Activated CD4-positive, alpha-beta T cell treated with anti-CD3 and anti-CD28 coated beads, Interleukin-2, amount 50 U/mL, for 48 hours (primary cell): Measurements from ENCODE around the gene COQ8B.
A peak's percentile ranks its signal among the peaks of the same experiment; 100 is the strongest.
"Not testable (repeated sequence)": the region's sequence is repeated elsewhere in the genome, so short reads cannot be mapped to it uniquely, and the experiment has no call there.

Experiments used
- DNase-seq, 2 experiments: peaks; one replicate each; pipeline ENCODE4 v3.0.0-alpha.2; 2020

COQ8B gene

GRCh38 chr19:40663695-40664692 is 52.7 kb downstream of the COQ8B start:
- DNase-seq = peak in 1 of 2 experiments; percentile 18

GRCh38 chr19:40662925-40663694 is 53.6 kb downstream of the COQ8B start:
- DNase-seq = peak; percentile 94

- DNase-seq = no peak
These were observed 55.1 kb downstream of the COQ8B start for GRCh38 chr19:40661616-40662015.

- DNase-seq = no peak
These were observed 57.1 kb downstream of the COQ8B start for GRCh38 chr19:40659566-40659965.

GRCh38 chr19:40659116-40659515 is 57.6 kb downstream of the COQ8B start:
- DNase-seq = no peak

- DNase-seq = no peak
These were observed 58.7 kb downstream of the COQ8B start for GRCh38 chr19:40658031-40658430.

- DNase-seq = not testable (repeated sequence)
These were observed 61.0 kb downstream of the COQ8B start for GRCh38 chr19:40655684-40656083.

- not testable (repeated sequence) for DNase-seq
These were observed 64.4 kb downstream of the COQ8B start for GRCh38 chr19:40652303-40652702.

GRCh38 chr19:40650749-40651305 is 65.9 kb downstream of the COQ8B start:
- no peak for DNase-seq

- DNase-seq = not testable (repeated sequence)
These were observed 66.6 kb downstream of the COQ8B start for GRCh38 chr19:40649903-40650675.

GRCh38 chr19:40646743-40647254 is 69.9 kb downstream of the COQ8B start:
- no peak for DNase-seq

GRCh38 chr19:40642757-40643305 is 73.9 kb downstream of the COQ8B start:
- DNase-seq = no peak

GRCh38 chr19:40642051-40642706 is 74.5 kb downstream of the COQ8B start:
- no peak for DNase-seq
